ENCODE data around the gene GPRASP1. TPM values are rescaled to one million over a fixed set of nuclear protein-coding genes. Genes with fewer than 3 reads are reported as not detected.
"Not testable (repeated sequence)": the region's sequence is repeated elsewhere in the genome, so short reads cannot be mapped to it uniquely, and the experiment has no call there.

Gene GPRASP1
- total RNA-seq, 4 donors from 2014 or later, result 9.9 to 18.5 (median 13.1) TPM

GRCh38 chrX:102654696-102655095 is 3.4 kb downstream of the GPRASP1 start:
- no peak for TF ChIP-seq POLR2AphosphoS5 (IDR thresholded peaks at IDR 0.05)
- no peak for TF ChIP-seq EP300 (IDR thresholded peaks at IDR 0.05)
- no peak for TF ChIP-seq CTCF (IDR thresholded peaks at IDR 0.05)
- no peak for TF ChIP-seq POLR2A (IDR thresholded peaks at IDR 0.05; ENCODE audit: low read depth)
- Histone ChIP-seq H3K36me3 (no peaks in the 10 kb centered on the region), H3K27me3 (no peaks in the 10 kb centered on the region), H3K27ac (replicated peaks in 1 of 4) (no peak overlapping the region), H3K9me3 (no peaks in the 10 kb centered on the region), H3K4me3 (no peak overlapping the region), H3K4me1 (peaks cover 0 to 24% (median 16%) of the 10 kb centered on the region in 4 donors)
- intact Hi-C loops (cut with DNase I), result loop anchor here (5.0 kb wide), 1 partner anchor 52 kb away; no protein-coding TSS in a partner anchor
- 62% methylated on average over 2 of the region's 2 CpGs for WGBS
- DNase-seq (ENCODE audit: extremely low spot score), result no peak

GRCh38 chrX:102658556-102658955 is 7.3 kb downstream of the GPRASP1 start:
- Histone ChIP-seq H3K4me3 (no peak overlapping the region), H3K9me3 (no peaks in the 10 kb centered on the region), H3K36me3 (no peaks in the 10 kb centered on the region), H3K27ac (replicated peaks in 1 of 4) (no peak overlapping the region), H3K27me3 (no peaks in the 10 kb centered on the region), H3K4me1 (peaks cover 0 to 23% (median 17%) of the 10 kb centered on the region in 4 donors)
- no peak for DNase-seq (ENCODE audit: extremely low spot score)
- intact Hi-C loops (cut with DNase I), result no loop called here
- WGBS, result 63% methylated on average over 2 of the region's 2 CpGs
- TF ChIP-seq CTCF (IDR thresholded peaks at IDR 0.05) (no peak), EP300 (IDR thresholded peaks at IDR 0.05) (no peak), POLR2AphosphoS5 (IDR thresholded peaks at IDR 0.05) (no peak), POLR2A (IDR thresholded peaks at IDR 0.05; ENCODE audit: low read depth) (no peak)

GRCh38 chrX:102659790-102660757 is 8.8 kb downstream of the GPRASP1 start:
- no peaks in the 10 kb centered on the region for H3K36me3 ChIP-seq

GRCh38 chrX:102663820-102664219 is 12.5 kb downstream of the GPRASP1 start:
- DNase-seq (ENCODE audit: extremely low spot score); intact Hi-C loops (cut with DNase I); H3K36me3 ChIP-seq; H3K27me3 ChIP-seq; H3K4me3 ChIP-seq; H3K27ac ChIP-seq (replicated peaks in 1 of 4); H3K9me3 ChIP-seq: not testable (repeated sequence)
- peaks cover 0 to 12% (median 11%) of the 10 kb centered on the region in 4 donors for H3K4me1 ChIP-seq
- WGBS, result 88% methylated on average over 4 of the region's 4 CpGs

More at GRCh38 chrX:102659790-102660757, 8.8 kb downstream of the GPRASP1 start:
- TF ChIP-seq EP300 (IDR thresholded peaks at IDR 0.05), result no peak
- TF ChIP-seq POLR2AphosphoS5 (IDR thresholded peaks at IDR 0.05), result peak; percentile 54 to 72
- TF ChIP-seq POLR2A (IDR thresholded peaks at IDR 0.05; ENCODE audit: low read depth), result no peak
- TF ChIP-seq CTCF (IDR thresholded peaks at IDR 0.05), result peak in 1 of 3 experiments; percentile 26
- WGBS, result 44% methylated on average over 17 of the region's 27 CpGs
- no peaks in the 10 kb centered on the region for H3K27me3 ChIP-seq
- peak overlapping the region; percentile 55 to 73 (median 66) for H3K27ac ChIP-seq (replicated peaks in 1 of 4)
- H3K9me3 ChIP-seq, result no peaks in the 10 kb centered on the region
- peaks cover 0 to 13% (median 12%) of the 10 kb centered on the region in 4 donors for H3K4me1 ChIP-seq
- DNase-seq (ENCODE audit: extremely low spot score), result peak; percentile 93
- H3K4me3 ChIP-seq, result peak overlapping the region; percentile 47 to 61 (median 53)
- intact Hi-C loops (cut with DNase I), result no loop called here

- H3K36me3 ChIP-seq; H3K4me3 ChIP-seq; H3K27ac ChIP-seq (replicated peaks in 1 of 4); H3K4me1 ChIP-seq; H3K27me3 ChIP-seq; H3K9me3 ChIP-seq; intact Hi-C loops (cut with DNase I); DNase-seq (ENCODE audit: extremely low spot score): not testable (repeated sequence)
- WGBS, result 80% methylated on average over 1 of the region's 1 CpG
These were observed 15.8 kb downstream of the GPRASP1 start for GRCh38 chrX:102667034-102667433.

Data from esophagus muscularis mucosa (tissue), 4 donors.